ENCODE results near the gene TRIM58.

The TRIM58 gene

GRCh38 chr1:247857069-247857984 is at the start of gene TRIM58:
Gene TRIM58 (plus strand): TSS chr1:247857187. CDS start chr1:247857247, 60 bp downstream.
- DNase-seq: peak; percentile 28

- DNase-seq: no peak
These were observed 44.4 kb upstream of the TRIM58 start for GRCh38 chr1:247812637-247813036.

GRCh38 chr1:247822060-247822459 is 34.9 kb upstream of the TRIM58 start:
- DNase-seq: no peak

GRCh38 chr1:247824023-247824422 is 33.0 kb upstream of the TRIM58 start, which contains the start of gene OR14A16:
Gene OR14A16 (minus strand): TSS chr1:247824119. CDS start chr1:247815729, 8,390 bp downstream.
- DNase-seq: no peak

- DNase-seq: no peak
These were observed 31.6 kb upstream of the TRIM58 start for GRCh38 chr1:247825362-247825761.

GRCh38 chr1:247829656-247830055 is 27.3 kb upstream of the TRIM58 start:
- DNase-seq: no peak

GRCh38 chr1:247833601-247834000 is 23.4 kb upstream of the TRIM58 start:
- no peak for DNase-seq

GRCh38 chr1:247840818-247841217 is 16.2 kb upstream of the TRIM58 start:
- DNase-seq: no peak

- DNase-seq: no peak
These were observed 15.2 kb upstream of the TRIM58 start, which contains the start of gene OR11L1 for GRCh38 chr1:247841796-247842195. Gene OR11L1 (minus strand): TSS chr1:247841896. CDS start chr1:247841896, 0 bp downstream.

- no peak for DNase-seq
These were observed 13.6 kb upstream of the TRIM58 start for GRCh38 chr1:247843411-247843810.

GRCh38 chr1:247845011-247845692 is 11.8 kb upstream of the TRIM58 start:
- no peak for DNase-seq

GRCh38 chr1:247845693-247846017 is 11.3 kb upstream of the TRIM58 start:
- DNase-seq: no peak

- DNase-seq: no peak
These were observed 8.6 kb upstream of the TRIM58 start for GRCh38 chr1:247848346-247848745.

GRCh38 chr1:247849616-247850015 is 7.4 kb upstream of the TRIM58 start:
- no peak for DNase-seq

GRCh38 chr1:247854899-247855545 is 2.0 kb upstream of the TRIM58 start:
- DNase-seq: no peak

- DNase-seq: no peak
These were observed 1.1 kb upstream of the TRIM58 start for GRCh38 chr1:247855911-247856310.

- no peak for DNase-seq
These were observed 1.1 kb downstream of the TRIM58 start for GRCh38 chr1:247857985-247858619.

- no peak for DNase-seq
These were observed 5.8 kb downstream of the TRIM58 start for GRCh38 chr1:247862756-247863155.

- DNase-seq: no peak
These were observed 7.7 kb downstream of the TRIM58 start for GRCh38 chr1:247864644-247865043.

GRCh38 chr1:247865416-247865815 is 8.4 kb downstream of the TRIM58 start:
- DNase-seq: no peak

- DNase-seq: no peak
These were observed 26.4 kb downstream of the TRIM58 start for GRCh38 chr1:247883346-247883745.

GRCh38 chr1:247884797-247885413 is 27.9 kb downstream of the TRIM58 start:
- no peak for DNase-seq

All from activated T-cell treated with anti-CD3 and anti-CD28 coated beads, Interleukin-2, amount 50 U/mL, for 1 hour (primary cell).